ENCODE data around the gene SOX15.

Gene SOX15

GRCh38 chr17:7563115-7563869 lies 26.6 kb downstream of the SOX15 start (continued):
- TF ChIP-seq TSHZ2 (CRISPR knock-in tag; IDR thresholded peaks at IDR 0.05) (no peak), SNAI2 (CRISPR knock-in tag; IDR thresholded peaks at IDR 0.05) (no peak)

DNA sequence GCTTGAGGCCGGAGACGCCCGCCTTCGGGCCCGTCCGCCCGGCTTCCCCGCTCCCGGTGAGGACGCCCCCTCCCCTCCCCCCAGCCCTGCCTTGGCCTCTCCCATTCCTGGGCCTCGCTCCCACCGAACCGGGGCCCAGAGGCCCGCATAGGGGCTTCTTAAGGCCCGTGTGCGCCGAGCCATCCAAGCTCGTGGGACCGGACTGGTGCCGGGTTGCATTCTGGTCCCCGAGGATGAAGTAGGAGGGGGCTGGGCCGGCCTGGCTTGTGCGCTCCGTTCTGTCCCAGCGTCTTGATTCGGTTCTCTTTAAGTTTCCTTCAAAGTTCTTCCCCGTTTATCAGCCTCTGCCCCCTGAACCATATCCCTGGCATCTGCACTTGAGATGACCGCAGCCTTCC lies 27.7 kb downstream of the SOX15 start:
- TF ChIP-seq ZC3H10 (CRISPR knock-in tag; IDR thresholded peaks at IDR 0.05): no peak
- no peak for TF ChIP-seq ARNTL (CRISPR knock-in tag; IDR thresholded peaks at IDR 0.05; ENCODE audit: borderline replicate concordance, low read depth)
- TF ChIP-seq TSHZ2 (CRISPR knock-in tag; IDR thresholded peaks at IDR 0.05): no peak
- no peak for TF ChIP-seq ZFP3 (CRISPR knock-in tag; IDR thresholded peaks at IDR 0.05)
- TF ChIP-seq TOX (CRISPR knock-in tag; IDR thresholded peaks at IDR 0.05; ENCODE audit: borderline replicate concordance): no peak
- TF ChIP-seq ZNF8 (CRISPR knock-in tag; IDR thresholded peaks at IDR 0.05): no peak
- no peak for TF ChIP-seq BACH2 (CRISPR knock-in tag; IDR thresholded peaks at IDR 0.05; ENCODE audit: borderline replicate concordance)
- TF ChIP-seq OSR1 (CRISPR knock-in tag; IDR thresholded peaks at IDR 0.05): no peak
- no peak for TF ChIP-seq POU6F1 (CRISPR knock-in tag; IDR thresholded peaks at IDR 0.05; ENCODE audit: borderline replicate concordance, low read depth)
- TF ChIP-seq ESRRG (CRISPR knock-in tag; IDR thresholded peaks at IDR 0.05): no peak
- no peak for TF ChIP-seq GLIS3 (CRISPR knock-in tag; IDR thresholded peaks at IDR 0.05)
- TF ChIP-seq TCF4 (CRISPR knock-in tag; IDR thresholded peaks at IDR 0.05; ENCODE audit: borderline replicate concordance): no peak
- TF ChIP-seq, protein P1, sequence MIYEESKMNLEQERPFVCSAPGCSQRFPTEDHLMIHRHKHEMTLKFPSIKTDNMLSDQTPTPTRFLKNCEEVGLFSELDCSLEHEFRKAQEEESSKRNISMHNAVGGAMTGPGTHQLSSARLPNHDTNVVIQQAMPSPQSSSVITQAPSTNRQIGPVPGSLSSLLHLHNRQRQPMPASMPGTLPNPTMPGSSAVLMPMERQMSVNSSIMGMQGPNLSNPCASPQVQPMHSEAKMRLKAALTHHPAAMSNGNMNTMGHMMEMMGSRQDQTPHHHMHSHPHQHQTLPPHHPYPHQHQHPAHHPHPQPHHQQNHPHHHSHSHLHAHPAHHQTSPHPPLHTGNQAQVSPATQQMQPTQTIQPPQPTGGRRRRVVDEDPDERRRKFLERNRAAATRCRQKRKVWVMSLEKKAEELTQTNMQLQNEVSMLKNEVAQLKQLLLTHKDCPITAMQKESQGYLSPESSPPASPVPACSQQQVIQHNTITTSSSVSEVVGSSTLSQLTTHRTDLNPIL (CRISPR knock-in tag; IDR thresholded peaks at IDR 0.05; ENCODE audit: low read depth): no peak
- no peak for TF ChIP-seq CSDC2 (CRISPR knock-in tag; IDR thresholded peaks at IDR 0.05)
- peak; percentile 5 for ATAC-seq

- peak; percentile 90 for ATAC-seq
- TF ChIP-seq TSHZ2 (CRISPR knock-in tag; IDR thresholded peaks at IDR 0.05) (no peak), ISL1 (CRISPR knock-in tag; IDR thresholded peaks at IDR 0.05) (no peak), ZNF70 (CRISPR knock-in tag; IDR thresholded peaks at IDR 0.05) (no peak), GLIS3 (CRISPR knock-in tag; IDR thresholded peaks at IDR 0.05) (no peak), ARNTL (CRISPR knock-in tag; IDR thresholded peaks at IDR 0.05; ENCODE audit: borderline replicate concordance, low read depth) (no peak), PATZ1 (CRISPR knock-in tag; IDR thresholded peaks at IDR 0.05; ENCODE audit: borderline replicate concordance) (no peak), TCF4 (CRISPR knock-in tag; IDR thresholded peaks at IDR 0.05; ENCODE audit: borderline replicate concordance) (no peak)
- TF ChIP-seq, protein P1 (CRISPR knock-in tag; IDR thresholded peaks at IDR 0.05; ENCODE audit: low read depth): no peak
- TF ChIP-seq, protein P2, sequence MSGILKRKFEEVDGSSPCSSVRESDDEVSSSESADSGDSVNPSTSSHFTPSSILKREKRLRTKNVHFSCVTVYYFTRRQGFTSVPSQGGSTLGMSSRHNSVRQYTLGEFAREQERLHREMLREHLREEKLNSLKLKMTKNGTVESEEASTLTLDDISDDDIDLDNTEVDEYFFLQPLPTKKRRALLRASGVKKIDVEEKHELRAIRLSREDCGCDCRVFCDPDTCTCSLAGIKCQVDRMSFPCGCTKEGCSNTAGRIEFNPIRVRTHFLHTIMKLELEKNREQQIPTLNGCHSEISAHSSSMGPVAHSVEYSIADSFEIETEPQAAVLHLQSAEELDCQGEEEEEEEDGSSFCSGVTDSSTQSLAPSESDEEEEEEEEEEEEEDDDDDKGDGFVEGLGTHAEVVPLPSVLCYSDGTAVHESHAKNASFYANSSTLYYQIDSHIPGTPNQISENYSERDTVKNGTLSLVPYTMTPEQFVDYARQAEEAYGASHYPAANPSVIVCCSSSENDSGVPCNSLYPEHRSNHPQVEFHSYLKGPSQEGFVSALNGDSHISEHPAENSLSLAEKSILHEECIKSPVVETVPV (CRISPR knock-in tag; IDR thresholded peaks at IDR 0.05): no peak
Observed at GRCh38 chr17:7561589-7562207, 28.2 kb downstream of the SOX15 start, which contains the start of gene SENP3. SENP3 (plus strand) TSS chr17:7561919; CDS start chr17:7563077, 1,158 bp downstream.
